Mesendoderm (in vitro differentiated cells): ENCODE measurements around the gene TBX19. TPM values are rescaled to one million over a fixed set of nuclear protein-coding genes. Genes with fewer than 3 reads are reported as not detected.

Source experiments
- DNase-seq: peaks from one replicate; pipeline ENCODE4 v3.0.0; 2013
- H2AK5ac ChIP-seq: 2 replicates; pipeline ENCODE4 v1.6.1; 2013; ENCODE audit warnings: low read length, inconsistent platforms
- H2BK120ac ChIP-seq: 2 replicates; pipeline ENCODE4 v1.6.1; 2013; ENCODE audit warnings: low read depth, mild to moderate bottlenecking, low read length, moderate library complexity, mixed read lengths
- H2BK15ac ChIP-seq: replicated peaks from 2 replicates; pipeline ENCODE4 v1.6.1; 2013; ENCODE audit warnings: low read depth, mild to moderate bottlenecking, moderate library complexity
- H2BK5ac ChIP-seq: 2 replicates; pipeline ENCODE4 v1.6.1; 2013; ENCODE audit warnings: low read length, inconsistent platforms
- H3K18ac ChIP-seq: 2 replicates; pipeline ENCODE4 v1.6.1; 2013; ENCODE audit warnings: mild to moderate bottlenecking, low read length, mixed read lengths
- H3K23ac ChIP-seq: one replicate; pipeline ENCODE4 v1.6.1; 2013; ENCODE audit warnings: low read length
- H3K27ac ChIP-seq: 2 replicates; pipeline ENCODE4 v1.5.1; 2013; ENCODE audit warnings: low read depth, mild to moderate bottlenecking, inconsistent platforms, low read length, moderate library complexity
- H3K27me3 ChIP-seq: 2 replicates; pipeline ENCODE4 v1.6.1; 2013; ENCODE audit warnings: low read length, control low read depth, mild to moderate bottlenecking, inconsistent platforms; ENCODE audit not compliant: insufficient read depth, poor library complexity
- H3K36me3 ChIP-seq: 2 replicates; pipeline ENCODE4 v1.6.1; 2013; ENCODE audit warnings: low read length, inconsistent platforms; ENCODE audit not compliant: control insufficient read depth, insufficient read depth
- H3K4ac ChIP-seq: one replicate; pipeline ENCODE4 v1.6.1; 2013; ENCODE audit warnings: low read depth, mild to moderate bottlenecking, low read length, moderate library complexity
- H3K4me1 ChIP-seq: 2 replicates; pipeline ENCODE4 v1.6.1; 2013; ENCODE audit warnings: low read depth, low read length, inconsistent platforms; ENCODE audit not compliant: control insufficient read depth
- H3K4me2 ChIP-seq: 2 replicates; pipeline ENCODE4 v1.6.1; 2013; ENCODE audit warnings: low read length
- H3K4me3 ChIP-seq: 2 replicates; pipeline ENCODE4 v1.5.1; 2013; ENCODE audit warnings: mild to moderate bottlenecking, low read length
- H3K56ac ChIP-seq: one replicate; pipeline ENCODE4 v1.6.1; 2013; ENCODE audit warnings: low read length
- H3K79me1 ChIP-seq: 2 replicates; pipeline ENCODE4 v1.6.1; 2013; ENCODE audit warnings: low read length, inconsistent platforms
- H3K79me2 ChIP-seq: 2 replicates; pipeline ENCODE4 v1.6.1; 2013; ENCODE audit warnings: mild to moderate bottlenecking, low read length; ENCODE audit not compliant: control insufficient read depth, insufficient read depth
- H3K9ac ChIP-seq: 2 replicates; pipeline ENCODE4 v1.6.1; 2013; ENCODE audit warnings: low read length, inconsistent platforms
- H4K5ac ChIP-seq: one replicate; pipeline ENCODE4 v1.6.1; 2013; ENCODE audit warnings: low read length
- H4K8ac ChIP-seq: one replicate; pipeline ENCODE4 v1.6.1; 2013; ENCODE audit warnings: low read depth, mild to moderate bottlenecking, control low read depth, low read length, moderate library complexity
- WGBS: extraction: QIAGEN DNeasy Blood & Tissue Kit; methylation state at CpG from one replicate; pipeline ENCODE4 v1.1.7; 2013; ENCODE audit warnings: low lambda C conversion rate, missing lambda C conversion rate; ENCODE audit not compliant: insufficient coverage; ENCODE audit errors: extremely low coverage; 5-methylcytosine and 5-hydroxymethylcytosine counted together
- polyA plus RNA-seq, 2 experiments: library from polyadenylated mRNA; stranded (reverse); fragments of 200-250 nt; gene quantifications; one replicate each; pipeline ENCODE4 v1.2.3, GENCODE V29; 2013

Gene TBX19
- polyA plus RNA-seq (2013, experiment 1 of 2): 0.35 TPM
- polyA plus RNA-seq (2013, experiment 2 of 2): 0.34 TPM

- no peak within 1 kb of the TSS for H3K23ac ChIP-seq
- no peak within 1 kb of the TSS for H3K4me3 ChIP-seq
- no peak within 1 kb of the TSS for H3K4me2 ChIP-seq
- no peak within 1 kb of the TSS for H3K9ac ChIP-seq
- no peak within 1 kb of the TSS for H3K18ac ChIP-seq
- H2BK120ac ChIP-seq: no peak within 1 kb of the TSS
- H2BK5ac ChIP-seq: no peak within 1 kb of the TSS
- H4K5ac ChIP-seq: no peak within 1 kb of the TSS
- H3K79me1 ChIP-seq: no peaks in the 10 kb centered on the region
- no peaks in the 10 kb centered on the region for H3K79me2 ChIP-seq
- H3K4me1 ChIP-seq: no peaks in the 10 kb centered on the region
- DNase-seq: no peak
- H2AK5ac ChIP-seq: no peak within 1 kb of the TSS
- no peak within 1 kb of the TSS for H2BK15ac ChIP-seq
- no peak within 1 kb of the TSS for H3K56ac ChIP-seq
- H3K27ac ChIP-seq: no peak within 1 kb of the TSS
- no CpG with 5 or more reads among the region's 7 CpGs for WGBS
- no peaks in the 10 kb centered on the region for H3K27me3 ChIP-seq
- no peaks in the 10 kb centered on the region for H3K36me3 ChIP-seq
- H3K4ac ChIP-seq: no peak within 1 kb of the TSS
- H4K8ac ChIP-seq: no peak within 1 kb of the TSS
These were observed at the start of gene TBX19 for GRCh38 chr1:168280296-168280927. TBX19 (plus strand) TSS chr1:168280877; CDS start chr1:168281091, 214 bp downstream.

DNA sequence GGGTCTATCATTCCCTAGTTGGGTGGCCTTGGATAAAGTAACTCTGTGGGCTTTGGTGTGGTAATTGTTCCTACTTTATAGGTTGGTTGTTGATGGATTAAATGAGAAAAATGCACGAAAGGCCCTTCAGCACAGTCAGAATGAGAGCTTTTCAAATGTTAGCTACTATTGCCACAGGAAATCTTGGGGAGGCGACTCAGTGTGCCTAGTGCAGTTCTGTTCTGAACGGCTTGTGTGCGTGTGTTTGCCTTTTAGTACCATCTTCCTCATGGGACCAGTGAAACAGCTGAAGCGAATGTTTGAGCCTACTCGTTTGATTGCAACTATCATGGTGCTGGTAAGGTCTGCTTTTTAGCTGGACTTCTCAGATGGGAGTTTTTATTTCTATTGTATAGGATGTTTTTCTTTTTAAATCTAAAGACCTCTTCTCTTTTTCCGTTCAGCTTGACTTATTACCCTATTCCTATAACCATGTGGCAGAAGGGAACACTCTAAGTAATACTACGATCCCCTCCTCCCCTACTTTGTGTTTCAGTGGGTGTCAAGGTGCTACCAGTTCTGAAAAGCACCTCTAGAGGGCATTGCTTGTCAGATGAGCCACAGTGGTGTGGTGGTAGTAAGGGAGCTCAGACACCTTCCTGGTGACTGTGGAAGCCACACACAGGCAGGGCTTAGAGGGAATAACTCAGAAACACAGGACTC lies 45.7 kb upstream of the TBX19 start:
- no peak overlapping the region for H3K18ac ChIP-seq
- no peak overlapping the region for H3K27ac ChIP-seq
- no peak overlapping the region for H4K8ac ChIP-seq
- no CpG with 5 or more reads among the region's 8 CpGs for WGBS
- no peaks in the 10 kb centered on the region for H3K79me2 ChIP-seq
- no peaks in the 10 kb centered on the region for H3K36me3 ChIP-seq
- H2AK5ac ChIP-seq: no peak overlapping the region
- no peak overlapping the region for H4K5ac ChIP-seq
- no peak overlapping the region for H3K23ac ChIP-seq
- H2BK120ac ChIP-seq: no peak overlapping the region
- H2BK15ac ChIP-seq: no peak overlapping the region
- H3K27me3 ChIP-seq: no peaks in the 10 kb centered on the region
- H3K4me2 ChIP-seq: no peak overlapping the region
- no peak overlapping the region for H3K4me3 ChIP-seq
- H3K56ac ChIP-seq: no peak overlapping the region
- H3K9ac ChIP-seq: no peak overlapping the region
- no peak overlapping the region for H2BK5ac ChIP-seq
- peak; percentile 82 for DNase-seq
- H3K4me1 ChIP-seq: no peaks in the 10 kb centered on the region
- peaks cover 4% of the 10 kb centered on the region for H3K79me1 ChIP-seq
- H3K4ac ChIP-seq: no peak overlapping the region

- Histone ChIP-seq H2BK15ac (no peak overlapping the region), H4K5ac (no peak overlapping the region), H3K79me1 (peaks cover 2% of the 10 kb centered on the region), H2AK5ac (no peak overlapping the region), H3K27ac (no peak overlapping the region), H3K4me1 (no peaks in the 10 kb centered on the region), H3K27me3 (no peaks in the 10 kb centered on the region), H3K4ac (no peak overlapping the region), H3K9ac (no peak overlapping the region), H2BK120ac (no peak overlapping the region), H3K4me2 (no peak overlapping the region), H4K8ac (no peak overlapping the region), H3K4me3 (no peak overlapping the region), H3K79me2 (no peaks in the 10 kb centered on the region), H3K23ac (no peak overlapping the region), H3K36me3 (no peaks in the 10 kb centered on the region), H3K56ac (no peak overlapping the region), H3K18ac (no peak overlapping the region), H2BK5ac (no peak overlapping the region)
- DNase-seq: no peak
These were observed 45.2 kb upstream of the TBX19 start for GRCh38 chr1:168235548-168235885.

GRCh38 chr1:168235937-168236336 lies 44.7 kb upstream of the TBX19 start:
- no peak overlapping the region for H3K9ac ChIP-seq
- H3K79me1 ChIP-seq: peaks cover 2% of the 10 kb centered on the region
- no peak overlapping the region for H3K4ac ChIP-seq
- no peaks in the 10 kb centered on the region for H3K36me3 ChIP-seq
- no peak overlapping the region for H4K5ac ChIP-seq
- H3K79me2 ChIP-seq: no peaks in the 10 kb centered on the region
- H2BK5ac ChIP-seq: no peak overlapping the region
- no peak overlapping the region for H3K27ac ChIP-seq
- H3K56ac ChIP-seq: no peak overlapping the region
- no peak overlapping the region for H4K8ac ChIP-seq
- H2BK15ac ChIP-seq: no peak overlapping the region
- DNase-seq: no peak
- no peaks in the 10 kb centered on the region for H3K27me3 ChIP-seq
- H3K18ac ChIP-seq: no peak overlapping the region
- H3K4me1 ChIP-seq: no peaks in the 10 kb centered on the region
- no peak overlapping the region for H2AK5ac ChIP-seq
- WGBS: no CpG with 5 or more reads among the region's 3 CpGs
- H3K4me3 ChIP-seq: no peak overlapping the region
- no peak overlapping the region for H3K4me2 ChIP-seq
- no peak overlapping the region for H3K23ac ChIP-seq
- H2BK120ac ChIP-seq: no peak overlapping the region

GRCh38 chr1:168236836-168237611 lies 43.7 kb upstream of the TBX19 start:
- Histone ChIP-seq H3K4me3 (no peak overlapping the region), H3K4ac (no peak overlapping the region), H3K23ac (no peak overlapping the region), H3K79me1 (no peaks in the 10 kb centered on the region), H3K27ac (no peak overlapping the region), H3K56ac (no peak overlapping the region), H2BK5ac (no peak overlapping the region), H3K27me3 (no peaks in the 10 kb centered on the region), H3K4me1 (no peaks in the 10 kb centered on the region), H2BK15ac (no peak overlapping the region), H3K18ac (no peak overlapping the region), H3K4me2 (no peak overlapping the region), H3K9ac (no peak overlapping the region), H4K8ac (no peak overlapping the region), H3K36me3 (no peaks in the 10 kb centered on the region), H2BK120ac (no peak overlapping the region), H3K79me2 (no peaks in the 10 kb centered on the region), H2AK5ac (no peak overlapping the region), H4K5ac (no peak overlapping the region)
- no peak for DNase-seq
- no CpG with 5 or more reads among the region's 7 CpGs for WGBS
